Activated CD4-positive, alpha-beta T cell treated with anti-CD3 and anti-CD28 coated beads for 48 hours (primary cell): ENCODE results near the gene BAG5.

Experiments used
- DNase-seq: peaks from one replicate; pipeline ENCODE4 v3.0.0-alpha.2; 2020

BAG5 gene

GRCh38 chr14:103545915-103546651 is 16.4 kb downstream of the BAG5 start:
- DNase-seq, result no peak

DNA sequence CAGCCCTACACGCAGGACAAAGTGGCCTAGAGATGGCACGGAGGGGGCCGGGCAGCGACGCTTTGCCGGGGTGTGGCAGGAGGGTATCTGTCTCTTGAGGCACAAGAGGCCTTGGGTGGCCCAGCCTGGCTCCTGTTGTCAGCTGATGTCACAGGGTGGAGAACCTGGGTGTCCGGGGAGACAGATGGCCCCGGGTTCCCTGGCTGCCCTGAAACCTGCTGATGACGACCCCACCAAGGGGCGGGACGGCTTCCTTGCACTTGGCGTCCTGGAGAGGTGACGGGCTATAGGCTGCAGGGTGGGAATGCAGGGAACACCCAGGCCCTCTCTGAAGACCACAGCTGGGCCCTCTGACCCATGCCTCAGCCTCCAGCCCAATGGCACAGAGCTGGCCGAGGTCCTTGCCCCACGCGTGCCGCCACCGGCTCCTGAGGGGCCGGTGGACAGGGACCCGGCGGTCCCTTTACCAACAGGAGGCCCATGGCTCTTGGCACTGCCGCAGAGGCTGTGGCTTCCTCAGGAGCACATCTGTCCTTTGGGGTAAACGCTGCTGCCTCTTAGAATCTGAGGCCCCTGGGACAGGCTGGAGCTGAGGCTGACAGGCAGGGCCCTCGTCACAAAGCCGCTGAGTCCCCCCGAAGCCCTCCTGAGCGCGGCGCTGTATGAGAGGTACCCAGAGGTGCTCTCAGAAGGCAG is 17.1 kb downstream of the BAG5 start:
- DNase-seq, result no peak

DNA sequence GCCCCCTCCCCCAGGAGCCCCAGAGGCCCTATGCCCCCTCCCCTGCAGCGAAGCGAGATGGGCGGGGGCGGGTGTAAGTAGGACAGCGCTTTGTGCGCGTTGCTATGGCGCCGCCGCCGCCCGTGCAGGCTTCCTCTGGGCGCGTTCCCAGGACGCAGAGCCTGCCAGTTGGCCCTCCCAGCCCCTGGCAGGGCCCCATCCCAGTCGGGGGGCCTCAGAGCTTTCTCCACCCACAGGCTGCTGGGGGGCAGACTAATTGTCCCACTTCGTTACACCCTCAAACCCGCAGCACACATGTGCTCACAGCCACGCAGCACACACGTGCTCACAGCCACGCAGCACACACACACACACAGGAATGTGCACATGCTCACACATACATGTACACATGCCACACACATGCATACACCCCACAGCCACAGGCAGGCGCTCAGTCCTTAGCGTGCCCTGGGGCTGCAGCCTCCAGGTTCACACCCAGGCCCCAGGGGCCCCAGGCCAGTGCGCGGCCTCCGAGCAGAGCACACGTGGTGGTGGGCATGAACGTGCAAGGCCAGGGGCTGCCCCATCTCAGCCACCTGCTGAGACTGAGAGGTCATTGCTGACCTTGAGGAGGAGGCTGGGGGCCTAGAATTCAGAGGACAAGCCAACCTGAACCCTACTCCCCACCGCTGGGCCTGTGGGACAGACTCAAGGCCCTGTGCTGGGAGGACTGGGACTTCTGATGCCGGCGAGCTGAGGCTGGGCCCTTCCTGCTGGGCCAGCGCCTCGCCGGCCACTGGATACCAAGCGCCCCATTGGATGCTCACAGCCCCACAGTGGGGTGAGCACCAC is 17.9 kb downstream of the BAG5 start:
- no peak for DNase-seq

DNA sequence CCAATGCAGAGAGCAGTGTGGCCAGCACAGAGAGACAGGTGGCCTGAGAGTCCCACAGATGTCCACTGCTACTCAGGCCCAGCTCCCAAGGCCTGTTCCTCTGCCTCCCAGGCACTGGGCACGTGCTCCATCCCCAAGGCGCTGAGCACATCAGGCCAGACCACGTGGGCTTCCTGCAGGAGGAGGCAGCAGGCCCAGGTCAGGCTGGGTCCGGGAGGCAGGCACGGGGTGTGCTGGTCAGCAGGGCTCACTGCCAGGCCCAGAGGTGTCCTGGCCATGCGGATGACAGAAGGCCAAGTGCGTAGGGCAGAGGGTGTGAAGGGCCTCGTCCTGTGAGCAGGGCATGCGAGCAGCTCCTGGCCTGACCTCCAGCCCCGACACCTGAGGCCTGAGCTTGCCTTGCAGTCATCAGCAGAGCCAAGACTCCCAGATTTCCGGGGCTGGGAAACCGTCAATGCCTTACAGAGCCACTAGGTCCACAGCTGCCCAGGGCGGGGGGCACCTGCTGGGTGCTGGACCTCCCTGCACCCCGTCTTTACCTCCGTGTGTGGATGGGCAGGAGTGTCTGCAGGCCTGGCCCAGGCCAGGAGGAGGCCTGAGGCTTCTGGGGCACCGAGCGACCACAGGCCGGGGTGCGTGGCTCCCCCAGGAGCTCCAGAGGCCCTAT is 18.6 kb downstream of the BAG5 start:
- DNase-seq, result no peak

GRCh38 chr14:103543140-103543539 is 19.3 kb downstream of the BAG5 start:
- no peak for DNase-seq

DNA sequence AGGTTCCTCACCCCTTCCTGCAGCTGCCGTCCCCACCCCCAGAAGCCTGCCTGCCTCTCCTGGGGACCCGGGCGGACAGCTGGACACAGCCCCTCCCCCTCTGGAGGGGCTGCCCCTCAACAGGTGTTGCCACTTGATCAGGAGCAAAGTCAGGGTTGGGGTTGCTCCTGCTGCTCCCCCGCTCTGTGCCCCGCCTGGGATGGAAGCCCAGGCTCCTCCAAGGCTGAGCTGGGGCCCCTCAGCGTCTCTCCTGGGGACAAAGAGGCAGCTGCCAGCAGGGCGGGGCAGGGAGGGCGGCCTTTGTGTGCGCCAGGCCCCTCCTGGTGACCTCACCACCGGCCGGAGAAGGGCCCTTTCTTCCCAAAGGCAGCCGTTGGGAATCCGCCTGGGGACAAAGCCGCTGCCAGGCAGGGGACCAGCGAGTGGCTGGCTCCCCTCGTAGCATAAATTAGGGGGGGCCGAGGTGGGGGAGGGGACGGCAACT is 19.8 kb downstream of the BAG5 start:
- DNase-seq, result no peak

DNA sequence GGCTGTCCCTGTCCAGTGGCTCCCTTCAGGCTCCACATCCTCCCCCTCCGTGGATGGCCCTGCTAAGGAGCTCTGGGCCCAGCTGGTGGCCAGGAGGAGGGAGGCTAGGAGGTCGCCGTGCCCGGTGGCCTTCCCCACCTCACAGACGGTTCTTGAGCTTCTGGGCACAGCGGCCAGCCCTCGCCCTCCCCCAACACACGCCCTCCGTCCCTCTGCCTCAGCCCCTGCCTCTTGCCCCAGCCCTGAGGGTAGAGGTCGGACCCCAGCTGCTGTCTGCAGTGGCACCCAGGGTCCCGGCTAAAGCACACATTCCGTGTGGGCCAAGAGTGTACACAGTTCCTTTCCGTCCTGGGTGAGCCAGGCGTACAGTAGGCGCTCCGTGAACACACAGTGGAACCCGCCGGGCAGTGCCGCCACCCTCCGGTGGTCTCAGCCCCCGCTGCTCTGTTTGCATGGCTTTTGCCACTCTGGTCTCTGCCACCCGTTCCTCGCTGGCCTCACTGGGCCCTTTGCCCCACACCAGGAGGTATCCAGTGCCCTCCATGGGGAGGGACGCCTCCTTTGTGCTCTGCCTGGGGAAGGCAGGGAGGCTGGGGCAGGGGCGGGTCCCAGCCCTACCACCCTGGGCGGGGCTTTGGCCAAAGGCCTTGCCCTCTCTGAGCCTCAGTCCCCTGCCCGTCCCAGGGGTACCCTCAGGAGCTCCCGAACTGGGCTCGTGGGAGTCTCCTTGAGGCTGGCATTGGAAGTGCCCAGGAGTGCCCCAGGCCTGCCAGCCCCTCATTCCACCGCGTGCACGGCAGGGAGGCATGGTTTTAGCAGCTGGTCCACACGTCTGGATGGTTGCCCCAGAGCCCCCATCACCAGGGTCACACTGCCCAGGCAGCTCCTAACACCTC is 20.5 kb downstream of the BAG5 start:
- no peak for DNase-seq

DNA sequence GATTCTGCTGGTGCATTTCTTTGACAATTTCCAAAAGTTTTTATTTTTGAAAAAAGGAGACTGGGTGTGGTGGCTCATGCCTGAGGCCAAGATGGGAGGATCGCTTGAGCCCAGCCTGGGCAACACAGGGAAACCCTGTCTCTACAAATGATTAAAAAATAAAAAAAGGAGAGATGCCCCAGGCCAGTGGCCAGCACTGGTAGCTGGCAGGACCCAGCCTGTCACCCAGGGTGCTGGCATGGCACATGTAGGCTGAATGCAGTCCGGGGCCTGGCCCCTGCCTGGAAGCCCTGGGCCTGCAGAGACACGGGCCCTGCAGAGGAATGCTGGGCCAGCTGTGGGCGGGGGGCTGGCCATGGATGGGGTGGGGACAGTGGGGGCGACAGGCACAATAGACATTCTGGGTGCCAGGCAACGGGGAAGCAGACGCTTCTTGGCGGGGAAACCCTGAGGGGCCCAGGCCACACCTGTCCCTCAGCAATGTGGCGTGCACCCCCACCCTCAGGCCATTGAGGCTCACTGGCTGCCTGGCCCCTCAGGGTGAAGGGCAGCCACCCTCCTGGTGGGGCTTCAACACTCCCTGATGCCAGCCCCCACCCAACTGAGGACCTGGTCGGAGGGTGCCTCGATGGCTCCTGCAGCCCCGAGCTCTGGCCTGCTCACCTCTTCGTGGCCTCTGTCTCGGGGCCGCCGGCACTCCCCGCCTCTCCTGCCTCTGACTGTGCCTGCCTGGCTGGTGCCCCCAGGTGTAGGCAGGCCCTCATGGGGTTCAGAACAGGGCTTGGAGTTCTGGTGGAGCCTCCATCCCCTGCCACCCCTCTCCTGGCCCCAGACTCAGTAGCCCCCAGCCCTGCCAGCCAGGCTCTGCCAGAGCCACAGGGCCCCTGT is 21.4 kb downstream of the BAG5 start:
- DNase-seq, result no peak

- DNase-seq, result no peak
These were observed 23.2 kb downstream of the BAG5 start for GRCh38 chr14:103539056-103539825.

GRCh38 chr14:103538291-103539055 is 24.0 kb downstream of the BAG5 start:
- no peak for DNase-seq

DNA sequence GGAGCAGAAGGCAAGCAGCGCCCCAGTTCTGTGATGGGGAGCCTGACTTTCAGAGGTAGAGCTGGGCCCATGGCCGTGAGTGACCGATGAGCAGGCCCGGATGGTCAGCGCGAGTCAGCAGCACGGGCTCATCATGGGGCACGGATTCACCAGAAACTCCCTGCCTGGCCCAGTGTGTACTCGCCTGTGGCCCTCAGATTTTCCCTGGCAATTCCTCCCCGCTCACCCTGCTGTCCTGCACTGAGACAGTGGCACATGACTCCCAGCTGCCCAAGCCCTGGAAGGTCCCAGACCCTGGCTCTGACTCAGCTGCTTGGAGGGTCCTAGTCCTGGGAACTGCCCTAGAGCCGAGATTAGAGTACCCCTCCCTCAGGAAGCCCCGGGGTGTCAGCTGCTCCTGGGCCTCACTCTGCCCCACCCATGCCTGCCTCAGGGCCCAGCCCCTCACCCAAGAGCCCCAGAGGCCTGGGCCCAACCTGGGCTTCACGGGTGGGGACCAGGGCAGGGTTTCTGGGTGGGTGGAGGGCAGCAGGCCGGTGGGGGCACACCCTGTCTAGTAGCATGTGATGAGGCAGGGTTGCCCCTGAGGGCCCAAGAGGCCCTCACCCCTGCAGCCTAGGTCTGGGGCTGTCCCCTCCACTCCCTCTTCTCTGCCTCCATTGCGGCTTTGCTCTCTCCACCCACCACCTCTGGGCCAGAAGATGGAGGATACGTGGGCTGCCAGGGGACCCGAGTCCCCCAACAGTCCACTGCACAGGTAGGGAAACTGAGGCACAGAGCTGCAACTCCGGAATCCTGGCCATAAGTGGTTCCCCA is 25.1 kb downstream of the BAG5 start:
- no peak for DNase-seq

DNA sequence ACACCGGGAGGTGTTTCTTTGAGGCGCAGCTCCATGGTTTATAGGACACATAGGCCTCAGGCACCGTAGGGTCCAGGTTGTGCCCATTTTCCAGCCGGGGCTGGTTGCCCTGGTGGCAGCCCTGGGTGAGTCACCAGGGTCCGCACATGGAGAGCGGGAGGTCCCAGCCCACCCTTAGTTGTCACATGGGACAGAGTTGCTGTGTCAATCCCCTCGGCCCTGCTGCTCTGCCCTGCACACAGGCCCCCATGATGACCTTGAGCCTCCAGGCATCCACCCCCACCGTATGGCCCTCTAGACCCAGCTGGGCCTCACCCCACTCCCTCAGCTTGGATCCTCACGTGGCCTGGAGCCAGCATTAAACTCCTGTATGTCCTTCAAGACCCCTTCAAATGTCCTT is 25.8 kb downstream of the BAG5 start:
- DNase-seq, result no peak

- no peak for DNase-seq
These were observed 26.4 kb downstream of the BAG5 start for GRCh38 chr14:103535891-103536565.

DNA sequence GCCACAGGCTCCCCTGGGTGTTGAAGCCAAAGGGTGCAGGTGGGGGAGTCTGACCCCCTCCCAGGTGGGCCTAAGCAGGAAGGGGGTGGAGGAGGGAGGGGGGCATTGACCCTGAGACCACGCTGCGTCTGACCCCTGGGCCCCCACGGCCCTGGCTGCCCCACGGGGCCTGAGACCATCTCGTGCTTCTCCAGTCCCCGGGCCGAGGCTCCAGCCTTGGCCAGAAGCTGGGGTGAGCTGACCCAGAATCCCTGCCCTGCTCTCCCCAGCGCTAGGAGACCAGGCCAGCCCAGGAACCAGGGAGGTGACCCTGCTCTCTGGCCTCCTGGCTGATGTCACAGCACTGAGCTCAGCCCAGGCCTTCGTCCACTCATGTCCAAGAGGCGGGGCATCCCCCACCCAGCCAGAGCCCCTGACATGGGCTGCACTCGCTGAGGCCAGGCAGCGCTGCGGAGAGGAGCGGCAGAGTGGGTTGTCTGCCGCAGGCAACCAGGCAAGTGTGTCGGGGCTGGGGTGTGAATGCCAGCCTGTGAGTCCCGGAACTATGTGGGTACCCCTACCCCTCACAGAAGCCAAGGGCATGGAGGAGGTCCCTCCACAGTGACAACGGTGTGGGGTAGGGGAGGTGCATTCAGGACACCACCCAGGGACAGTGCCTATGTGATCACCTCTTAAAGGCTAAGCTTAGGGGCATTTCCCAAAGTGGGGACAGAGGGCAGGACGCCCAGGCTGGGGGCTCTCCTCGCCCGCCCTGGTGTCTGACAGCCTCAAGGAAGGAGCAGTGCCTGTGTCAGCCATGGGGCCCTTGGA is 27.2 kb downstream of the BAG5 start:
- DNase-seq, result no peak

- no peak for DNase-seq
These were observed 27.8 kb downstream of the BAG5 start for GRCh38 chr14:103534576-103535061.

- DNase-seq, result no peak
These were observed 28.4 kb downstream of the BAG5 start for GRCh38 chr14:103533999-103534575.
